ENCODE data around the gene ROCK2. TPM values are rescaled to one million over a fixed set of nuclear protein-coding genes. Genes with fewer than 3 reads are reported as not detected.

The ROCK2 gene
- total RNA-seq, 1 experiment from 2014 or later: 25.9 TPM

- ChIA-PET POLR2A (no interaction called here), CTCF (interaction anchor here (0.6 kb wide), 1 partner anchor 124 kb away, joined by 3 read pairs; no protein-coding TSS in a partner anchor)
- DNase-seq (ENCODE audit: low spot score) (no peak), ATAC-seq (no peak)
- H3K27me3 Mint-ChIP-seq (ENCODE audit: low read depth): no peaks in the 10 kb centered on the region
- H3K4me3 Mint-ChIP-seq: no peak overlapping the region
- peaks cover 13% of the 10 kb centered on the region for H3K4me1 Mint-ChIP-seq
- H3K36me3 Mint-ChIP-seq: peaks cover 29% of the 10 kb centered on the region
- TF ChIP-seq OVOL2 (CRISPR knock-in tag; IDR thresholded peaks at IDR 0.05; ENCODE audit: borderline replicate concordance) (no peak), FOXJ3 (CRISPR knock-in tag; IDR thresholded peaks at IDR 0.05; ENCODE audit: borderline replicate concordance) (no peak), ZMAT4 (CRISPR knock-in tag; IDR thresholded peaks at IDR 0.05) (no peak), MXD4 (CRISPR knock-in tag; IDR thresholded peaks at IDR 0.05; ENCODE audit: borderline replicate concordance) (no peak)
- TF ChIP-seq, protein P1, sequence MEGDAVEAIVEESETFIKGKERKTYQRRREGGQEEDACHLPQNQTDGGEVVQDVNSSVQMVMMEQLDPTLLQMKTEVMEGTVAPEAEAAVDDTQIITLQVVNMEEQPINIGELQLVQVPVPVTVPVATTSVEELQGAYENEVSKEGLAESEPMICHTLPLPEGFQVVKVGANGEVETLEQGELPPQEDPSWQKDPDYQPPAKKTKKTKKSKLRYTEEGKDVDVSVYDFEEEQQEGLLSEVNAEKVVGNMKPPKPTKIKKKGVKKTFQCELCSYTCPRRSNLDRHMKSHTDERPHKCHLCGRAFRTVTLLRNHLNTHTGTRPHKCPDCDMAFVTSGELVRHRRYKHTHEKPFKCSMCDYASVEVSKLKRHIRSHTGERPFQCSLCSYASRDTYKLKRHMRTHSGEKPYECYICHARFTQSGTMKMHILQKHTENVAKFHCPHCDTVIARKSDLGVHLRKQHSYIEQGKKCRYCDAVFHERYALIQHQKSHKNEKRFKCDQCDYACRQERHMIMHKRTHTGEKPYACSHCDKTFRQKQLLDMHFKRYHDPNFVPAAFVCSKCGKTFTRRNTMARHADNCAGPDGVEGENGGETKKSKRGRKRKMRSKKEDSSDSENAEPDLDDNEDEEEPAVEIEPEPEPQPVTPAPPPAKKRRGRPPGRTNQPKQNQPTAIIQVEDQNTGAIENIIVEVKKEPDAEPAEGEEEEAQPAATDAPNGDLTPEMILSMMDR (IDR thresholded peaks at IDR 0.05): no peak
- TF ChIP-seq, protein P2, sequence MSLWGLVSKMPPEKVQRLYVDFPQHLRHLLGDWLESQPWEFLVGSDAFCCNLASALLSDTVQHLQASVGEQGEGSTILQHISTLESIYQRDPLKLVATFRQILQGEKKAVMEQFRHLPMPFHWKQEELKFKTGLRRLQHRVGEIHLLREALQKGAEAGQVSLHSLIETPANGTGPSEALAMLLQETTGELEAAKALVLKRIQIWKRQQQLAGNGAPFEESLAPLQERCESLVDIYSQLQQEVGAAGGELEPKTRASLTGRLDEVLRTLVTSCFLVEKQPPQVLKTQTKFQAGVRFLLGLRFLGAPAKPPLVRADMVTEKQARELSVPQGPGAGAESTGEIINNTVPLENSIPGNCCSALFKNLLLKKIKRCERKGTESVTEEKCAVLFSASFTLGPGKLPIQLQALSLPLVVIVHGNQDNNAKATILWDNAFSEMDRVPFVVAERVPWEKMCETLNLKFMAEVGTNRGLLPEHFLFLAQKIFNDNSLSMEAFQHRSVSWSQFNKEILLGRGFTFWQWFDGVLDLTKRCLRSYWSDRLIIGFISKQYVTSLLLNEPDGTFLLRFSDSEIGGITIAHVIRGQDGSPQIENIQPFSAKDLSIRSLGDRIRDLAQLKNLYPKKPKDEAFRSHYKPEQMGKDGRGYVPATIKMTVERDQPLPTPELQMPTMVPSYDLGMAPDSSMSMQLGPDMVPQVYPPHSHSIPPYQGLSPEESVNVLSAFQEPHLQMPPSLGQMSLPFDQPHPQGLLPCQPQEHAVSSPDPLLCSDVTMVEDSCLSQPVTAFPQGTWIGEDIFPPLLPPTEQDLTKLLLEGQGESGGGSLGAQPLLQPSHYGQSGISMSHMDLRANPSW (CRISPR knock-in tag; conservative IDR thresholded peaks at IDR 0.05; ENCODE audit: low read depth): no peak
- no peak overlapping the region for H3K27ac Mint-ChIP-seq
- H3K9me3 Mint-ChIP-seq: peaks cover 21% of the 10 kb centered on the region
Observed at GRCh38 chr2:11286749-11287148, 57.7 kb downstream of the ROCK2 start.

GRCh38 chr2:11286323-11286722, 58.1 kb downstream of the ROCK2 start:
- no peaks in the 10 kb centered on the region for H3K27me3 Mint-ChIP-seq (ENCODE audit: low read depth)
- DNase-seq (ENCODE audit: low spot score) (no peak), ATAC-seq (no peak)
- H3K4me3 Mint-ChIP-seq: no peak overlapping the region
- H3K4me1 Mint-ChIP-seq: peaks cover 10% of the 10 kb centered on the region
- peaks cover 21% of the 10 kb centered on the region for H3K9me3 Mint-ChIP-seq
- H3K36me3 Mint-ChIP-seq: peaks cover 29% of the 10 kb centered on the region
- no peak overlapping the region for H3K27ac Mint-ChIP-seq
- ChIA-PET POLR2A (no interaction called here), CTCF (interaction anchor here (0.6 kb wide), 1 partner anchor 124 kb away, joined by 3 read pairs; no protein-coding TSS in a partner anchor)
- TF ChIP-seq ZBTB21 (CRISPR knock-in tag; IDR thresholded peaks at IDR 0.05; ENCODE audit: borderline replicate concordance) (no peak), CREB1 (CRISPR knock-in tag; IDR thresholded peaks at IDR 0.05) (no peak), TEAD1 (CRISPR knock-in tag; IDR thresholded peaks at IDR 0.05) (no peak), ZNF317 (CRISPR knock-in tag; IDR thresholded peaks at IDR 0.05; ENCODE audit: borderline replicate concordance, low read depth) (no peak), SMAD3 (CRISPR knock-in tag; IDR thresholded peaks at IDR 0.05; ENCODE audit: borderline replicate concordance) (no peak), ZNF416 (CRISPR knock-in tag; IDR thresholded peaks at IDR 0.05) (no peak), ERG (CRISPR knock-in tag; IDR thresholded peaks at IDR 0.05) (no peak), ZMAT4 (CRISPR knock-in tag; IDR thresholded peaks at IDR 0.05) (no peak), NR3C1 (CRISPR knock-in tag; conservative IDR thresholded peaks at IDR 0.05; ENCODE audit: low read depth) (no peak), TCF7 (CRISPR knock-in tag; IDR thresholded peaks at IDR 0.05; ENCODE audit: low read depth) (no peak)
- TF ChIP-seq, protein P3, sequence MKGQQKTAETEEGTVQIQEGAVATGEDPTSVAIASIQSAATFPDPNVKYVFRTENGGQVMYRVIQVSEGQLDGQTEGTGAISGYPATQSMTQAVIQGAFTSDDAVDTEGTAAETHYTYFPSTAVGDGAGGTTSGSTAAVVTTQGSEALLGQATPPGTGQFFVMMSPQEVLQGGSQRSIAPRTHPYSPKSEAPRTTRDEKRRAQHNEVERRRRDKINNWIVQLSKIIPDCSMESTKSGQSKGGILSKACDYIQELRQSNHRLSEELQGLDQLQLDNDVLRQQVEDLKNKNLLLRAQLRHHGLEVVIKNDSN (CRISPR knock-in tag; IDR thresholded peaks at IDR 0.05): no peak

All from WTC11 (cell line).